Activated CD8-positive, alpha-beta T cell treated with anti-CD3 and anti-CD28 coated beads for 36 hours (primary cell): ENCODE results near the gene JPH4. TPM values are rescaled to one million over a fixed set of nuclear protein-coding genes. Genes with fewer than 3 reads are reported as not detected.

Experiments used
- ATAC-seq: fragments of 200-7000 bp; cut with Tn5 transposase; one replicate; pipeline ENCODE4 v1.10.0; 2021; ENCODE audit warnings: mild to moderate bottlenecking, moderate library complexity
- CTCF ChIA-PET: fragments of 350-600 bp; sonication (Branson Sonifier 250); formaldehyde crosslinking; loops from one replicate; lab custom pipeline; 2021; ENCODE audit warnings: antibody characterized with exemption; lab: Charles Lee
- POLR2A ChIA-PET: fragments of 350-600 bp; sonication (Branson Sonifier 250); formaldehyde crosslinking; loops from one replicate; lab custom pipeline; 2021; ENCODE audit warnings: antibody characterized with exemption; lab: Charles Lee
- DNase-seq: peaks from one replicate; pipeline ENCODE4 v3.0.0-alpha.2; 2020
- H3K27ac Mint-ChIP-seq: one replicate; pipeline ENCODE4 v1.8.0; 2021; ENCODE audit warnings: mild to moderate bottlenecking, mixed read lengths
- H3K27me3 Mint-ChIP-seq: one replicate; pipeline ENCODE4 v1.8.0; 2021; ENCODE audit warnings: mixed read lengths
- H3K36me3 Mint-ChIP-seq: one replicate; pipeline ENCODE4 v1.8.0; 2021; ENCODE audit warnings: low read depth, mixed read lengths
- H3K4me1 Mint-ChIP-seq: one replicate; pipeline ENCODE4 v1.8.0; 2021; ENCODE audit warnings: low read depth, mixed read lengths
- H3K4me3 Mint-ChIP-seq: one replicate; pipeline ENCODE4 v1.8.0; 2021; ENCODE audit warnings: mild to moderate bottlenecking, moderate library complexity, mixed read lengths
- H3K9me3 Mint-ChIP-seq: one replicate; pipeline ENCODE4 v1.8.0; 2021; ENCODE audit warnings: mixed read lengths
- intact Hi-C: fragments of 100-400 bp; cut with micrococcal nuclease; formaldehyde crosslinking; loops from one replicate; pipeline ENCODE4 v1.10.0; 2022
- total RNA-seq, 2 experiments: library from RNA; stranded (reverse); gene quantifications; one replicate each; pipeline ENCODE4 v1.2.3, GENCODE V29; 2021
- TF ChIP-seq, protein P1 (sequence below): fragments of 200-600 bp; IDR thresholded peaks from one replicate; pipeline ENCODE4 v1.8.0; 2022; ENCODE audit warnings: antibody characterized with exemption, mild to moderate bottlenecking

JPH4 gene
- total RNA-seq, 2 experiments from 2014 or later, result 0.25 to 0.51 TPM

DNA sequence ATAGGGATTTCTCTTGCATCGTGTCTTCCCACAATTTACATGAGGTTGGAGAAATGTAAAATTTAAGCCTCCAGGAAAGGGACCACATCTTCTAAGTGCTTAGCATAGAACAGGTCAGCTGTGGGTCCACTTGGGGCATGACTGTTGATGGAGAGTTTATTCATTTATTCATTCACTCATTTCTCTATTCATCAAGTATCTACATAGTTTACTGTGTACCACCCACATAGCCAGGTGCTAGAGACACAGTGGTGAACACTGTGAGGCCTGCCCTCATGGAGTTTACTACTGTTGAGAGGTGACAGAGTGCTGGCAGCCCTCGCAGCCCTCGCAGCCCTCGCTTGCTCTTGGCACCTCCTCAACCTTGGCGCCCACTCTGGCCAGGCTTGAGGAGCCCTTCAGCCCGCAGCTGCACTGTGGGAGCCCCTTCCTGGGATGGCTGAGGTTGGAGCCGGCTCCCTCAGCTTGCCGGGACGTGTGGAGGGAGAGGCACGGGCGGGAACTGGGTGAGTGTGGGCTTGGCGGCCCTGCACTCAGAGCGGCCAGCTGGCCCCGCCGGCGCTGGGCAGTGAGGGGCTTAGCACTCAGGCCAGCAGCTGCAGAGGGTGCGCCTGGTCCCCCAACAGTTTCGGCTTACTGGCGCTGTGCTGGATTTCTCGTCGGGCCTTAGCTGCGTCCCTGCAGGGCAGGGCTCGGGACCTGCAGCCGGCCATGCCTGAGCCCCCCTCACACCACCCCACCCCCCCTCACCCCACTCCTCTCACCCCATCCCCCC lies 1.7 kb upstream of the JPH4 start:
- CTCF ChIA-PET, result interaction anchor here (1.1 to 1.8 kb wide), 3 partner anchors 9 to 478 kb away, joined by 3 to 4 read pairs (median 4); no protein-coding TSS in a partner anchor
- Mint-ChIP-seq H3K27ac (no peak overlapping the region), H3K27me3 (peaks cover 39% of the 10 kb centered on the region), H3K9me3 (no peaks in the 10 kb centered on the region), H3K36me3 (no peaks in the 10 kb centered on the region), H3K4me1 (peaks cover 12% of the 10 kb centered on the region), H3K4me3 (no peak overlapping the region)
- DNase-seq (no peak), ATAC-seq (no peak)
- intact Hi-C loops, result no loop called here
- TF ChIP-seq, protein P1, sequence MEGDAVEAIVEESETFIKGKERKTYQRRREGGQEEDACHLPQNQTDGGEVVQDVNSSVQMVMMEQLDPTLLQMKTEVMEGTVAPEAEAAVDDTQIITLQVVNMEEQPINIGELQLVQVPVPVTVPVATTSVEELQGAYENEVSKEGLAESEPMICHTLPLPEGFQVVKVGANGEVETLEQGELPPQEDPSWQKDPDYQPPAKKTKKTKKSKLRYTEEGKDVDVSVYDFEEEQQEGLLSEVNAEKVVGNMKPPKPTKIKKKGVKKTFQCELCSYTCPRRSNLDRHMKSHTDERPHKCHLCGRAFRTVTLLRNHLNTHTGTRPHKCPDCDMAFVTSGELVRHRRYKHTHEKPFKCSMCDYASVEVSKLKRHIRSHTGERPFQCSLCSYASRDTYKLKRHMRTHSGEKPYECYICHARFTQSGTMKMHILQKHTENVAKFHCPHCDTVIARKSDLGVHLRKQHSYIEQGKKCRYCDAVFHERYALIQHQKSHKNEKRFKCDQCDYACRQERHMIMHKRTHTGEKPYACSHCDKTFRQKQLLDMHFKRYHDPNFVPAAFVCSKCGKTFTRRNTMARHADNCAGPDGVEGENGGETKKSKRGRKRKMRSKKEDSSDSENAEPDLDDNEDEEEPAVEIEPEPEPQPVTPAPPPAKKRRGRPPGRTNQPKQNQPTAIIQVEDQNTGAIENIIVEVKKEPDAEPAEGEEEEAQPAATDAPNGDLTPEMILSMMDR, result no peak
- POLR2A ChIA-PET, result no interaction called here

DNA sequence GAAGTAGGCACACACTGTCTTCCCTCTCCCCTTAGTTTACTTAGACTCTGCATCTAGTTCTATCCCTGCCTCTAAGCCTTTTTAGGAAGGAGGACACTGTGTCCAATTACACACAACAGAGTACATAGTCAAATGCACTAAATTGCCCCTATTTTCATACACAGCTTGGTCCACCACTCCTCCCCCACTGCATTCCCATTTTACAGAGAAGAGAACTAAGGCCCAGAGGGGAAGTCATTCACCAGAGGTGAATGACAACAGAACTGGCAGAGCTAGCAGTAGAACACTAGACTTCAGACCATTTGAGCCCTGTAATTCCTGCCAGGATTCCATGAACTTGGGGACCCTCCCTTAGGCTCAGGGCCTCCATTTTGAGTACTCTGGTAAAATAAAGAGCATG lies 1.1 kb upstream of the JPH4 start:
- ChIA-PET POLR2A (no interaction called here), CTCF (interaction anchor here (1.3 kb wide), 1 partner anchor 9 kb away, joined by 4 read pairs; no protein-coding TSS in a partner anchor)
- TF ChIP-seq, protein P1, result no peak
- Mint-ChIP-seq H3K27me3 (peaks cover 45% of the 10 kb centered on the region), H3K9me3 (no peaks in the 10 kb centered on the region), H3K27ac (no peak overlapping the region), H3K4me1 (peaks cover 12% of the 10 kb centered on the region), H3K36me3 (no peaks in the 10 kb centered on the region), H3K4me3 (no peak overlapping the region)
- ATAC-seq, result no peak
- intact Hi-C loops, result no loop called here
- no peak for DNase-seq

DNA sequence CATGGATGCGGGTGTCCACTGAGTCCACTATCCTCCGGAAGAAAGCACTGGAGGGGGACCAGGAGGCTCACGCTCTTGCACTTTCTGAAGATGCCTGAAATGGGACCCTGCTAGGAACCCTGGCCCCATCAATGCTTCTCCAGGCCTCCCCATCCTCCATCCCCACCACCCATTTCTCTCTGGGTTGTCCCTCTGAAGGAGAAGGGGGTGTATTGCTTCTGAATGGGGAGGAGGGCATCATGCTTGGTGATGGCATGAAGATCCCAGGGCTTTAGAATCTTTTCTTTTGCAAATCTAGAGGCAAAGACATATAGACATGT lies 681 bp upstream of the JPH4 start:
- TF ChIP-seq, protein P1, result no peak
- intact Hi-C loops, result no loop called here
- POLR2A ChIA-PET, result no interaction called here
- Mint-ChIP-seq H3K27ac (no peak overlapping the region), H3K36me3 (no peaks in the 10 kb centered on the region), H3K9me3 (no peaks in the 10 kb centered on the region), H3K27me3 (peaks cover 46% of the 10 kb centered on the region), H3K4me3 (no peak overlapping the region), H3K4me1 (peaks cover 12% of the 10 kb centered on the region)
- no peak for DNase-seq
- no peak for ATAC-seq
- CTCF ChIA-PET, result no interaction called here

DNA sequence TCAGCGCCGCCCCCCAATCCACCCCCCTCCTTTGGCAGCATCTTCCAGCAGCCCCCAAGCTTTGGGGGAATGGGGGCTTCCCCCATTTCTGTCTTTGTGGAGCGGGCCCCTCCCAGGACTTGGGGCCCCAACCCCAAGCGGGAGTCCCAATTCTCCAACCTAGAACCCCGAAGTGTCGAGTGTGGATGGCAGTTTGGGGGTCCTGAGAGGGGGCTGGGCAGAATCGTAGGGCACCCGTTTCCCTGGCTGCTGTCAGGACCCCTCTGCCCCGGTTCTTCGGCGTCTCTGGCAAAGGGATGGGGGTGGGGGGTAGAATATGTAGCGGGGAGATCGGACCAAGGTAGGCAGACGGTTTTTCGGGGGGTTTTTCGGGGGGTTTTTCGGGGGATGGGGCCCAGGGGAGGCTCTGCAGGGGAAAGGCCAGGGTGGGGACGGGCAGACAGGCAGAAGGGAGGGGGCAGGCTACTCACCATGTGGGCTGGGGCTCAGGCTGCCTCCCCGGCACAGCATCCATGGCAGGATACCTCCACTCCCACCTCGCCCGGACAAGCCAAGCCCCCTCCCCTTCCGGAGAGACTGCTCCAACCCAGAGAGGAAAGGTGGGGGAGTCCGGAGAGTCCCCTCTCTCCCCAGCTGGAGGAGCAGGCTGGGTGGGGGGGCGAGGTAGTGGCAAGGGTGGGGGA lies 739 bp downstream of the JPH4 start:
- intact Hi-C loops, result no loop called here
- Mint-ChIP-seq H3K4me3 (no peak overlapping the region), H3K27me3 (peaks cover 45% of the 10 kb centered on the region), H3K4me1 (peaks cover 12% of the 10 kb centered on the region), H3K36me3 (no peaks in the 10 kb centered on the region), H3K9me3 (no peaks in the 10 kb centered on the region), H3K27ac (no peak overlapping the region)
- ChIA-PET POLR2A (no interaction called here), CTCF (interaction anchor here (1.0 kb wide), 1 partner anchor 11 kb away, joined by 3 read pairs; no protein-coding TSS in a partner anchor)
- peak; percentile 26 for ATAC-seq
- TF ChIP-seq, protein P1, result no peak
- no peak for DNase-seq
